Measurements from ENCODE around the gene PLCB4. TPM values are rescaled to one million over a fixed set of nuclear protein-coding genes. Genes with fewer than 3 reads are reported as not detected.

Gene PLCB4
- polyA plus RNA-seq, 1 experiment = 8.8 TPM

DNA sequence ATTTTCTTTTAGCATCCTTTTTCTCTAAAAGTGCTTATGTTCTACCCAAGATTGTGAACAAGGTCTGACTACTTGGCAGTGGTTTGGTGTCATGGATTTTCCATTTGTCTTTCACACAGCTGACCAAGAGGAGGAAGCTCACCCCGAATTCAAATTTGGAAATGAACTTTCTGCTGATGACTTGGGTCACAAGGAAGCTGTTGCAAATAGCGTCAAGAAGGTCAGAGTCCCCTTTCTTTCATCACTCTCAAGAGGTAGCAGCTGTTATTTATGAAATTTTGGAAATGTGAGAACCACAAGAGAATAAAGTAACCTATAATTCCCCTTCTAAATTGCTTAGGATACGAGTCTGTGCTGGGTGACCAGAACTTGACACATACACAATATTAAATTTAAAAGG, 332.5 kb downstream of the PLCB4 start:
- Histone ChIP-seq H3K27me3 (ENCODE audit: control insufficient read depth, insufficient read depth, low read length) (no peaks in the 10 kb centered on the region), H3K36me3 (ENCODE audit: control insufficient read depth, insufficient read depth, low read length) (peaks cover 2% of the 10 kb centered on the region; the same call in 1 of the 2 replicates), H3K4me3 (ENCODE audit: low read depth, low read length) (no peak overlapping the region)
- ChIA-PET CTCF (interaction anchor here (1.1 to 1.2 kb wide), 2 partner anchors 8 to 644 kb away, joined by 3 to 5 read pairs; no protein-coding TSS in a partner anchor), POLR2A (no interaction called here)
- TF ChIP-seq, protein P1, sequence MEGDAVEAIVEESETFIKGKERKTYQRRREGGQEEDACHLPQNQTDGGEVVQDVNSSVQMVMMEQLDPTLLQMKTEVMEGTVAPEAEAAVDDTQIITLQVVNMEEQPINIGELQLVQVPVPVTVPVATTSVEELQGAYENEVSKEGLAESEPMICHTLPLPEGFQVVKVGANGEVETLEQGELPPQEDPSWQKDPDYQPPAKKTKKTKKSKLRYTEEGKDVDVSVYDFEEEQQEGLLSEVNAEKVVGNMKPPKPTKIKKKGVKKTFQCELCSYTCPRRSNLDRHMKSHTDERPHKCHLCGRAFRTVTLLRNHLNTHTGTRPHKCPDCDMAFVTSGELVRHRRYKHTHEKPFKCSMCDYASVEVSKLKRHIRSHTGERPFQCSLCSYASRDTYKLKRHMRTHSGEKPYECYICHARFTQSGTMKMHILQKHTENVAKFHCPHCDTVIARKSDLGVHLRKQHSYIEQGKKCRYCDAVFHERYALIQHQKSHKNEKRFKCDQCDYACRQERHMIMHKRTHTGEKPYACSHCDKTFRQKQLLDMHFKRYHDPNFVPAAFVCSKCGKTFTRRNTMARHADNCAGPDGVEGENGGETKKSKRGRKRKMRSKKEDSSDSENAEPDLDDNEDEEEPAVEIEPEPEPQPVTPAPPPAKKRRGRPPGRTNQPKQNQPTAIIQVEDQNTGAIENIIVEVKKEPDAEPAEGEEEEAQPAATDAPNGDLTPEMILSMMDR (IDR thresholded peaks at IDR 0.05; ENCODE audit: insufficient read depth, low read depth, low read length) = no peak
- no peak for DNase-seq (ENCODE audit: low read depth)

DNA sequence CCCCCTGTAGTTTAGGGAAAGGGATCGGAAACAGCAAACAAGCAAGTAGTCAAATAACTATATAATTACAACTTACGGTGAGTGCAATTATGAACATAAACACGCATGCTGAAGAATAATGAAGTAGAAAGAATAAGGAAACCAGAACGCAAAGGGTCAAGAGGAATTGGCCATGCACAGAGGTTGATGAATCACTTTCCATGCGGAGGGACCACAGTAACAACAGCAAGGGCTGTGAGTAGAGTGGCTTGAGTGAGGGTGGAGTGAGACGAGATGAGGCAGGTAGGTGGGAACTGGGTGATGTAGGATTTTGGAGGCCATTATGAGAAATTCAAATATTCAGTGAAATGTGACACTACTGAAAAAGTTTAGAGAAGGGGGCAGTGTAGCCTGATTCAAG, 333.3 kb downstream of the PLCB4 start:
- POLR2A ChIA-PET = no interaction called here
- DNase-seq (ENCODE audit: low read depth) = no peak
- TF ChIP-seq, protein P1 (IDR thresholded peaks at IDR 0.05; ENCODE audit: insufficient read depth, low read depth, low read length) = no peak
- peaks cover 2% of the 10 kb centered on the region; the same call in 1 of the 2 replicates for H3K36me3 ChIP-seq (ENCODE audit: control insufficient read depth, insufficient read depth, low read length)
- no peak overlapping the region for H3K4me3 ChIP-seq (ENCODE audit: low read depth, low read length)
- CTCF ChIA-PET = interaction anchor here (0.6 to 1.2 kb wide), 2 partner anchors 9 to 549 kb away, joined by 3 to 5 read pairs; no protein-coding TSS in a partner anchor
- no peaks in the 10 kb centered on the region for H3K27me3 ChIP-seq (ENCODE audit: control insufficient read depth, insufficient read depth, low read length)

DNA sequence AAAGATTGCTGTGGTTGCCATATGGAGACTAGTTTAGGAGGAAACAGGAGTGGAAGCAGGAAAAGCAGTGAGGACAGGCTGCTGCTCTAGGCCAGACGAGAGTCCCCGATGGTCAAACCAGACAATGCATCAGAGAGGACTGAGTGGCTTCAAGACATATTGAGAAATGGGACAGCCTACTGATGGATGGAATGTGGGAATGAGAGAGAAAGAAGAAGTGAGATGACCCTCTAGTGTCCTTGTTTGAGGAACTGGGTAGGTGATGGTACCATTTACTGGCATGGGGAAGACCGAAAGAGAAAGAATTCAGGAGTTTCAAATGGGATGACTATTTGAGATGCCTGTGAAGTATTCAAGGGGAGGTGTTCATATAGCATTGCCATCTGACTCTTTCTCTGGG, 333.7 kb downstream of the PLCB4 start:
- H3K4me3 ChIP-seq (ENCODE audit: low read depth, low read length) = no peak overlapping the region
- TF ChIP-seq, protein P1 (IDR thresholded peaks at IDR 0.05; ENCODE audit: insufficient read depth, low read depth, low read length) = no peak
- POLR2A ChIA-PET = no interaction called here
- no peak for DNase-seq (ENCODE audit: low read depth)
- no peaks in the 10 kb centered on the region for H3K27me3 ChIP-seq (ENCODE audit: control insufficient read depth, insufficient read depth, low read length)
- peaks cover 2% of the 10 kb centered on the region; the same call in 1 of the 2 replicates for H3K36me3 ChIP-seq (ENCODE audit: control insufficient read depth, insufficient read depth, low read length)
- CTCF ChIA-PET = interaction anchor here (1.5 kb wide), 1 partner anchor 9 kb away, joined by 3 read pairs; no protein-coding TSS in a partner anchor

DNA sequence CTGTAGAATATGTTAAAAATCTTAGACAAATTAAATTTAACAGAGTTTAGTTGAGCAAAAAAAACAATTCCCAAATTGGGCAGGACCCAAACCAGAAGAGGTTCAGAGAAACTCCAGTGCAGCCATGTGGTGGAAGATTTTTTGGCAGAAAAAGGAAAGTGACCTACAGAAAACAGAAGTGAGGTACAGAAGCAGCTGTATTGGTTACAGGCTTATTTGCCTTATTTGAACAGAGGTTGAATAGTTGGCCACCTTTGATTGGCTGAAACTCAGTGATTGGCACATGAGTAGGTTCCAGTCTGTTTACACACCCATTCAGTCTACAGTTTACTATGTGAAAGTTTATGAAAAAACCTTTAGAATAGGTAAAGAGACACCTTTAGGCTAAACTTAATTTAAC, 334.6 kb downstream of the PLCB4 start:
- Histone ChIP-seq H3K27me3 (ENCODE audit: control insufficient read depth, insufficient read depth, low read length) (no peaks in the 10 kb centered on the region), H3K4me3 (ENCODE audit: low read depth, low read length) (no peak overlapping the region), H3K36me3 (ENCODE audit: control insufficient read depth, insufficient read depth, low read length) (peaks cover 2% of the 10 kb centered on the region; the same call in 1 of the 2 replicates)
- no peak for DNase-seq (ENCODE audit: low read depth)
- TF ChIP-seq, protein P1 (IDR thresholded peaks at IDR 0.05; ENCODE audit: insufficient read depth, low read depth, low read length) = no peak
- ChIA-PET CTCF (interaction anchor here (1.5 kb wide), 1 partner anchor 10 kb away, joined by 3 read pairs; no protein-coding TSS in a partner anchor), POLR2A (no interaction called here)

DNA sequence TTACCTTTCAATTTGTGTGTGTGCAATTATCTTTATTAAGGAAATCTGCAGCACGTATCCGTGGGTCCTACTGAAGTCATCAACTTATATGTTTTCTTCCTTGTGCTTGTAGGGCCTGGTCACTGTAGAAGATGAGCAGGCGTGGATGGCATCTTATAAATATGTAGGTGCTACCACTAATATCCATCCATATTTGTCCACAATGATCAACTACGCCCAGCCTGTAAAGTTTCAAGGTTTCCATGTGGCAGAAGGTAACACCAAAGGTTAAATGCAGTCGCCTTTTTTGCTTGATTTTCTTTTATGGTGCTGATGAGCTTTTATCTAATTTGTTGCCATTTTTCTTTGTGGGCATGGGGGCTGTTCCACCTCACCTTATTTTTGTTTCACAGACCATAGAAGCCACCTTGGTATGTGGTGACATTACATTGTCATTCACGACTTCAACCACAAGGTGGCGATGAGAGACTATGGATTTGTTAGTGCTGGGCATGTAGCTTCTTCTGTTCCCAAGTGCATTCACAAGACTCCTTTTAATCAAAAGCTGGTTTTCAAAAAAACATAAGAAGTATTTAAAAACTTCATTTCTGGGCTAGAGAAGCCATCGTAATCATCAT, 339.0 kb downstream of the PLCB4 start:
- ChIA-PET CTCF (interaction anchor here (0.7 to 6.6 kb wide), 42 partner anchors 8 to 1427 kb away, joined by 3 to 195 read pairs (median 4); partner anchors contain the start of gene MKKS), POLR2A (interaction anchor here (1.0 kb wide), 1 partner anchor 202 kb away, joined by 4 read pairs; no protein-coding TSS in a partner anchor)
- DNase-seq (ENCODE audit: low read depth) = peak; percentile 22
- TF ChIP-seq, protein P1 (IDR thresholded peaks at IDR 0.05; ENCODE audit: insufficient read depth, low read depth, low read length) = peak; percentile 77
- no peaks in the 10 kb centered on the region for H3K27me3 ChIP-seq (ENCODE audit: control insufficient read depth, insufficient read depth, low read length)
- H3K4me3 ChIP-seq (ENCODE audit: low read depth, low read length) = no peak overlapping the region
- H3K36me3 ChIP-seq (ENCODE audit: control insufficient read depth, insufficient read depth, low read length) = no peaks in the 10 kb centered on the region

Measured in BJ (cell line).